SU-DHL-6 (cell line): Measurements from ENCODE around the gene RAPGEF4.

Source experiments
- H2AFZ ChIP-seq: fragments of 200-600 bp; sonication (generic); 2 replicates; pipeline ENCODE4 v1.6.1; 2014; ENCODE audit warnings: low read depth, mild to moderate bottlenecking, moderate library complexity, mixed read lengths, antibody characterized with exemption, low read length; ENCODE audit not compliant: severe bottlenecking
- H3F3A ChIP-seq: fragments of 200-600 bp; shearing (Covaris generic); 2 replicates; pipeline ENCODE4 v1.6.0; 2016; ENCODE audit warnings: antibody characterized with exemption, mild to moderate bottlenecking; ENCODE audit not compliant: insufficient read depth
- H3K27ac ChIP-seq: fragments of 200-600 bp; sonication (generic); 2 replicates; pipeline ENCODE4 v1.5.1; 2016; ENCODE audit warnings: low read depth, mild to moderate bottlenecking, low read length, moderate library complexity, mixed read lengths
- H3K27me3 ChIP-seq: fragments of 200-600 bp; sonication (generic), shearing (Covaris generic); 2 replicates; pipeline ENCODE4 v1.6.0; 2014; ENCODE audit warnings: mild to moderate bottlenecking, low read length
- H3K36me3 ChIP-seq: fragments of 200-600 bp; sonication (generic); 2 replicates; pipeline ENCODE4 v1.6.1; 2014; ENCODE audit warnings: mild to moderate bottlenecking, low read length, mixed read lengths
- H3K4me2 ChIP-seq: fragments of 300-600, 200-600 bp; shearing (Covaris generic), sonication (generic); 2 replicates; pipeline ENCODE4 v1.6.0; 2014; ENCODE audit warnings: low read length, low read depth, mild to moderate bottlenecking; ENCODE audit not compliant: poor library complexity, severe bottlenecking
- H3K4me3 ChIP-seq: fragments of 200-600 bp; sonication (generic); 2 replicates; pipeline ENCODE4 v1.5.1; 2014; ENCODE audit warnings: antibody characterized with exemption, low read length, mild to moderate bottlenecking, mixed read lengths; ENCODE audit not compliant: insufficient read depth, poor library complexity, severe bottlenecking
- H3K79me2 ChIP-seq: fragments of 200-600 bp; sonication (generic); 2 replicates; pipeline ENCODE4 v1.6.1; 2014; ENCODE audit warnings: mild to moderate bottlenecking, low read length, moderate library complexity; ENCODE audit not compliant: insufficient read depth
- H3K9ac ChIP-seq: fragments of 200-600 bp; sonication (generic); 2 replicates; pipeline ENCODE4 v1.7.0; 2014; ENCODE audit warnings: mild to moderate bottlenecking, low read length
- H3K9me2 ChIP-seq: fragments of 200-600 bp; sonication (generic); replicated peaks from 2 replicates; pipeline ENCODE4 v1.6.1; 2014; ENCODE audit warnings: low read length; ENCODE audit not compliant: insufficient read depth
- H3K9me3 ChIP-seq: fragments of 200-600 bp; sonication (generic); 2 replicates; pipeline ENCODE4 v1.6.1; 2014; ENCODE audit warnings: low read length, mixed read lengths; ENCODE audit not compliant: insufficient read depth
- H4K20me1 ChIP-seq: fragments of 200-600 bp; sonication (generic); 2 replicates; pipeline ENCODE4 v1.6.1; 2014; ENCODE audit warnings: low read depth, mild to moderate bottlenecking, antibody characterized with exemption, low read length, moderate library complexity, mixed read lengths
- CTCF ChIP-seq: fragments of 200-600 bp; sonication (generic); IDR thresholded peaks from one replicate; pipeline ENCODE4 v1.5.1; 2017; ENCODE audit warnings: antibody characterized with exemption, mild to moderate bottlenecking, low read length, moderate library complexity; ENCODE audit not compliant: insufficient read depth, poor library complexity, severe bottlenecking
- EZH2phosphoT487 ChIP-seq: fragments of 200-600 bp; sonication (generic), shearing (Covaris generic); conservative IDR thresholded peaks from 2 replicates; pipeline ENCODE4 v1.6.1; 2018; ENCODE audit warnings: mild to moderate bottlenecking, antibody characterized with exemption, low read length, moderate library complexity, mixed read lengths

The RAPGEF4 gene

GRCh38 chr2:172702451-172702850 is 33.2 kb upstream of the RAPGEF4 start:
- Histone ChIP-seq H4K20me1 (no peaks in the 10 kb centered on the region), H3K4me2 (no peak overlapping the region), H2AFZ (no peak overlapping the region), H3K9ac (no peak overlapping the region), H3K79me2 (no peaks in the 10 kb centered on the region), H3K27ac (no peak overlapping the region), H3K9me2 (no peaks in the 10 kb centered on the region), H3K36me3 (no peaks in the 10 kb centered on the region), H3K27me3 (no peaks in the 10 kb centered on the region; the same call in 1 of the 2 replicates), H3K9me3 (no peaks in the 10 kb centered on the region), H3K4me3 (no peak overlapping the region), H3F3A (no peaks in the 10 kb centered on the region)
- TF ChIP-seq EZH2phosphoT487 (no peak), CTCF (no peak)

GRCh38 chr2:172704072-172704936 is 31.3 kb upstream of the RAPGEF4 start:
- no peaks in the 10 kb centered on the region for H3K9me3 ChIP-seq
- no peaks in the 10 kb centered on the region; the same call in 1 of the 2 replicates for H3K27me3 ChIP-seq
- H3K4me2 ChIP-seq = no peak overlapping the region
- no peaks in the 10 kb centered on the region for H3F3A ChIP-seq
- H3K27ac ChIP-seq = no peak overlapping the region
- no peaks in the 10 kb centered on the region for H4K20me1 ChIP-seq
- no peaks in the 10 kb centered on the region for H3K9me2 ChIP-seq
- H3K79me2 ChIP-seq = no peaks in the 10 kb centered on the region
- no peak overlapping the region for H2AFZ ChIP-seq
- TF ChIP-seq EZH2phosphoT487 (no peak), CTCF (peak; percentile 52)
- H3K9ac ChIP-seq = no peak overlapping the region
- H3K4me3 ChIP-seq = no peak overlapping the region
- H3K36me3 ChIP-seq = no peaks in the 10 kb centered on the region

- H3K36me3 ChIP-seq = no peaks in the 10 kb centered on the region
- H3K9ac ChIP-seq = no peak overlapping the region
- H3K9me2 ChIP-seq = no peaks in the 10 kb centered on the region
- no peak overlapping the region for H3K4me2 ChIP-seq
- H3K27ac ChIP-seq = no peak overlapping the region
- H3K4me3 ChIP-seq = no peak overlapping the region
- no peaks in the 10 kb centered on the region for H4K20me1 ChIP-seq
- H3F3A ChIP-seq = no peaks in the 10 kb centered on the region
- TF ChIP-seq EZH2phosphoT487 = no peak
- TF ChIP-seq CTCF = no peak
- no peak overlapping the region for H2AFZ ChIP-seq
- no peaks in the 10 kb centered on the region; the same call in 1 of the 2 replicates for H3K27me3 ChIP-seq
- no peaks in the 10 kb centered on the region for H3K79me2 ChIP-seq
- H3K9me3 ChIP-seq = no peaks in the 10 kb centered on the region
Measured at GRCh38 chr2:172705352-172705751, 30.3 kb upstream of the RAPGEF4 start.
